GM23338 (cell line): ENCODE data around the gene PREB. TPM values are rescaled to one million over a fixed set of nuclear protein-coding genes. Genes with fewer than 3 reads are reported as not detected.

Experiments used
- ATAC-seq: fragments of 200-7000 bp; cut with Tn5 transposase; 3 replicates; pipeline ENCODE4 v1.9.1; 2020
- DNase-seq: peaks from one replicate; pipeline ENCODE4 v3.0.0-alpha.2; 2015; ENCODE audit warnings: low spot score
- H2AFZ ChIP-seq: fragments of 200-600 bp; sonication (generic); 2 replicates; pipeline ENCODE4 v1.8.0; 2016; ENCODE audit warnings: antibody characterized with exemption, mild to moderate bottlenecking, moderate library complexity
- H3F3A ChIP-seq: fragments of 200-600 bp; sonication (generic); replicated peaks from 2 replicates; pipeline ENCODE4 v1.8.0; 2017; ENCODE audit warnings: antibody characterized with exemption, mixed run types, low read depth
- H3K27ac ChIP-seq: fragments of 200-600 bp; sonication (generic); 2 replicates; pipeline ENCODE4 v1.6.1; 2016; ENCODE audit warnings: low read depth
- H3K27me3 ChIP-seq: fragments of 200-600 bp; sonication (generic); 2 replicates; pipeline ENCODE4 v1.8.0; 2016; ENCODE audit warnings: mild to moderate bottlenecking, mixed run types, moderate library complexity; ENCODE audit not compliant: insufficient read depth
- H3K36me3 ChIP-seq: fragments of 200-600 bp; sonication (generic); 2 replicates; pipeline ENCODE4 v1.8.0; 2016; ENCODE audit warnings: mild to moderate bottlenecking; ENCODE audit not compliant: insufficient read depth
- H3K4me1 ChIP-seq: fragments of 200-600 bp; sonication (generic); 2 replicates; pipeline ENCODE4 v1.8.0; 2016; ENCODE audit warnings: mild to moderate bottlenecking, moderate library complexity; ENCODE audit not compliant: insufficient read depth
- H3K4me2 ChIP-seq: fragments of 200-600 bp; sonication (generic); 2 replicates; pipeline ENCODE4 v1.7.1; 2017; ENCODE audit warnings: mixed run types
- H3K4me3 ChIP-seq: fragments of 200-600 bp; sonication (generic); 2 replicates; pipeline ENCODE4 v1.6.1; 2016; ENCODE audit warnings: mixed run types
- H3K79me2 ChIP-seq: fragments of 200-600 bp; sonication (generic); replicated peaks from 2 replicates; pipeline ENCODE4 v1.8.0; 2017; ENCODE audit warnings: mild to moderate bottlenecking; ENCODE audit not compliant: insufficient read depth
- H3K9me2 ChIP-seq: fragments of 200-600 bp; sonication (generic); 2 replicates; pipeline ENCODE4 v1.8.0; 2017; ENCODE audit not compliant: insufficient read depth
- H4K20me1 ChIP-seq: fragments of 200-600 bp; sonication (generic); replicated peaks from 2 replicates; pipeline ENCODE4 v1.8.0; 2017; ENCODE audit warnings: mild to moderate bottlenecking; ENCODE audit not compliant: insufficient read depth
- H3K27ac Mint-ChIP-seq: 2 replicates; pipeline ENCODE4 v1.8.0; 2020; ENCODE audit warnings: inconsistent platforms, mild to moderate bottlenecking, moderate library complexity, mixed read lengths
- H3K27me3 Mint-ChIP-seq: 3 replicates; pipeline ENCODE4 v1.8.0; 2022; ENCODE audit warnings: low read depth, mild to moderate bottlenecking, moderate library complexity, mixed read lengths, inconsistent platforms; ENCODE audit not compliant: insufficient read depth, poor library complexity
- H3K36me3 Mint-ChIP-seq: 3 replicates; pipeline ENCODE4 v1.8.0; 2021; ENCODE audit warnings: low read depth, mild to moderate bottlenecking, inconsistent platforms, moderate library complexity, mixed read lengths
- H3K4me1 Mint-ChIP-seq: 3 replicates; pipeline ENCODE4 v1.8.0; 2020; ENCODE audit warnings: mild to moderate bottlenecking, inconsistent platforms, mixed read lengths
- H3K4me3 Mint-ChIP-seq: 3 replicates; pipeline ENCODE4 v1.8.0; 2021; ENCODE audit warnings: moderate library complexity, mild to moderate bottlenecking, inconsistent platforms, mixed read lengths
- H3K9me3 Mint-ChIP-seq: 3 replicates; pipeline ENCODE4 v1.8.0; 2020; ENCODE audit warnings: moderate library complexity, mild to moderate bottlenecking, inconsistent platforms, mixed read lengths
- EZH2 ChIP-seq: fragments of 200-600 bp; sonication (generic); IDR thresholded peaks from one replicate; pipeline ENCODE4 v1.8.0; 2017; ENCODE audit warnings: antibody characterized with exemption, mild to moderate bottlenecking, low read depth; ENCODE audit not compliant: unreplicated experiment
- EZH2phosphoT487 ChIP-seq: fragments of 200-600 bp; sonication (generic); IDR thresholded peaks from one replicate; pipeline ENCODE4 v1.8.1; 2018; ENCODE audit warnings: antibody characterized with exemption; ENCODE audit not compliant: unreplicated experiment
- POLR2AphosphoS5 ChIP-seq: IDR thresholded peaks from 2 replicates; pipeline ENCODE4 v1.6.1; 2016; ENCODE audit warnings: antibody characterized with exemption, low read depth
- ZNF331 ChIP-seq: fragments of 250-450 bp; sonication (Bioruptor Pico); IDR thresholded peaks from 2 replicates; pipeline ENCODE4 v1.5.0; 2020; ENCODE audit warnings: low read depth, mild to moderate bottlenecking, moderate library complexity
- polyA plus RNA-seq: library from polyadenylated mRNA; unstranded; fragments of >200 nt; fragmentation: Nextera tagmentation; extraction: Ambion mirVana; gene quantifications from 2 replicates; pipeline ENCODE4 v1.2.1, GENCODE V29; 2016
- total RNA-seq: library from RNA; depleted of rRNA; stranded (reverse); fragments of >200 nt; shearing (Covaris generic); gene quantifications from 2 replicates; pipeline ENCODE4 v1.2.3, GENCODE V29; 2014
- TF ChIP-seq, protein P1 (sequence below): IDR thresholded peaks from one replicate; pipeline ENCODE4 v1.6.1; 2018; ENCODE audit warnings: antibody characterized with exemption; ENCODE audit not compliant: unreplicated experiment
- TF ChIP-seq, protein P2 (sequence below), 2 experiments: fragments of 200-600 bp in 1 of 2; sonication (generic) in 1 of 2; conservative IDR thresholded peaks; 2 replicates each; pipeline versions ENCODE4 v1.5.1 to v1.6.1; 2016 to 2017; ENCODE audit warnings: antibody characterized with exemption in 2 of 2, low read depth in 2 of 2, mild to moderate bottlenecking in 2 of 2, moderate library complexity in 1 of 2

The PREB gene
- total and polyA plus RNA-seq, 2 experiments from 2014 or later: 41.2 to 79.7 TPM

DNA sequence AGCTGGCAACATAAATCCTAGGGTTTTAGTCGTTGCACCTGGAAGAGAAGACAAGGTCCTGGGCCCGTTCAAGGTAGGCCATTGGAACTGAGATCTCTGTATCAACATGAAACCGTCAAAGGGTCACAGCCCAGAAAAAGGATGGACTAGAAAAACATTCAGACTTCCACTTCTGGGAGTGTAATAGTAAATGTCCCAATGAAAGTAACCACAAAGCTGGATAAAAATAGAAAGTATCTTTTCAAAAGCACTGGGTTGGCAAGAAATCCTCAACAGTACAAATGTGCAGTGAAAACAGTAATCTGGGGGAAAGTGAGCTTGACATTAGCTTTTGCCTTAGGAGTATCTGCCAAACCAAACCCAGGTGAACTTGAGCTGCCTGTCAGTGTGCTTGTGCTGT lies 28.5 kb downstream of the PREB start (continued):
- TF ChIP-seq, protein P1, sequence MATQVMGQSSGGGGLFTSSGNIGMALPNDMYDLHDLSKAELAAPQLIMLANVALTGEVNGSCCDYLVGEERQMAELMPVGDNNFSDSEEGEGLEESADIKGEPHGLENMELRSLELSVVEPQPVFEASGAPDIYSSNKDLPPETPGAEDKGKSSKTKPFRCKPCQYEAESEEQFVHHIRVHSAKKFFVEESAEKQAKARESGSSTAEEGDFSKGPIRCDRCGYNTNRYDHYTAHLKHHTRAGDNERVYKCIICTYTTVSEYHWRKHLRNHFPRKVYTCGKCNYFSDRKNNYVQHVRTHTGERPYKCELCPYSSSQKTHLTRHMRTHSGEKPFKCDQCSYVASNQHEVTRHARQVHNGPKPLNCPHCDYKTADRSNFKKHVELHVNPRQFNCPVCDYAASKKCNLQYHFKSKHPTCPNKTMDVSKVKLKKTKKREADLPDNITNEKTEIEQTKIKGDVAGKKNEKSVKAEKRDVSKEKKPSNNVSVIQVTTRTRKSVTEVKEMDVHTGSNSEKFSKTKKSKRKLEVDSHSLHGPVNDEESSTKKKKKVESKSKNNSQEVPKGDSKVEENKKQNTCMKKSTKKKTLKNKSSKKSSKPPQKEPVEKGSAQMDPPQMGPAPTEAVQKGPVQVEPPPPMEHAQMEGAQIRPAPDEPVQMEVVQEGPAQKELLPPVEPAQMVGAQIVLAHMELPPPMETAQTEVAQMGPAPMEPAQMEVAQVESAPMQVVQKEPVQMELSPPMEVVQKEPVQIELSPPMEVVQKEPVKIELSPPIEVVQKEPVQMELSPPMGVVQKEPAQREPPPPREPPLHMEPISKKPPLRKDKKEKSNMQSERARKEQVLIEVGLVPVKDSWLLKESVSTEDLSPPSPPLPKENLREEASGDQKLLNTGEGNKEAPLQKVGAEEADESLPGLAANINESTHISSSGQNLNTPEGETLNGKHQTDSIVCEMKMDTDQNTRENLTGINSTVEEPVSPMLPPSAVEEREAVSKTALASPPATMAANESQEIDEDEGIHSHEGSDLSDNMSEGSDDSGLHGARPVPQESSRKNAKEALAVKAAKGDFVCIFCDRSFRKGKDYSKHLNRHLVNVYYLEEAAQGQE: no peak
- TF ChIP-seq EZH2 (no peak), POLR2AphosphoS5 (no peak)

DNA sequence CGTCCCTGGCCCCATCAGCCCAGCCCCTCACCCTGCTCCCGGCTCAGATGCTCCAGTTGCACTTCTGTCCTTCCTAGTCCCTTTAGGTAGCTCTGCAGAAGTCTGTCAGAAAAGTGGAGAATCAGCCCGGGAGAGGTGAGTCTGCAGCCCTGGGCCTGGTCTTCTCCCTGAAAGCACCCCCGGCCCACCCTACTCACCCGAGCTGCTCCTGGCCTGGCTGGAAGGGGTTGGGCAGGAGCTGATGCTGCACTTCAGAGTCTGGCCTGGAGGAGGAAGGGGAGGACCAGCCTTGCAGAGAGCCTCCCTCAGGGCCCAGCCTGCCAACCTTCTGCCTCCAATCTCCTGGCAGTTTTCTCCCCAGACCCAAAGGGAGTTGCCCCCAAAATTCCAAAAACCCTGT lies 32.1 kb downstream of the PREB start:
- TF ChIP-seq, protein P2, sequence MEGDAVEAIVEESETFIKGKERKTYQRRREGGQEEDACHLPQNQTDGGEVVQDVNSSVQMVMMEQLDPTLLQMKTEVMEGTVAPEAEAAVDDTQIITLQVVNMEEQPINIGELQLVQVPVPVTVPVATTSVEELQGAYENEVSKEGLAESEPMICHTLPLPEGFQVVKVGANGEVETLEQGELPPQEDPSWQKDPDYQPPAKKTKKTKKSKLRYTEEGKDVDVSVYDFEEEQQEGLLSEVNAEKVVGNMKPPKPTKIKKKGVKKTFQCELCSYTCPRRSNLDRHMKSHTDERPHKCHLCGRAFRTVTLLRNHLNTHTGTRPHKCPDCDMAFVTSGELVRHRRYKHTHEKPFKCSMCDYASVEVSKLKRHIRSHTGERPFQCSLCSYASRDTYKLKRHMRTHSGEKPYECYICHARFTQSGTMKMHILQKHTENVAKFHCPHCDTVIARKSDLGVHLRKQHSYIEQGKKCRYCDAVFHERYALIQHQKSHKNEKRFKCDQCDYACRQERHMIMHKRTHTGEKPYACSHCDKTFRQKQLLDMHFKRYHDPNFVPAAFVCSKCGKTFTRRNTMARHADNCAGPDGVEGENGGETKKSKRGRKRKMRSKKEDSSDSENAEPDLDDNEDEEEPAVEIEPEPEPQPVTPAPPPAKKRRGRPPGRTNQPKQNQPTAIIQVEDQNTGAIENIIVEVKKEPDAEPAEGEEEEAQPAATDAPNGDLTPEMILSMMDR (conservative IDR thresholded peaks at IDR 0.05; ENCODE audit: low read depth in 2 of 2): 0 out of 4 replicates have a peak, but pooled peaks of 1 of the 2 experiments have one; percentile 5
- TF ChIP-seq ZNF331 (CRISPR knock-in tag) (no peak), EZH2 (no peak)
- H3K36me3 Mint-ChIP-seq: no peaks in the 10 kb centered on the region; the same call in 2 of the 3 replicates

DNA sequence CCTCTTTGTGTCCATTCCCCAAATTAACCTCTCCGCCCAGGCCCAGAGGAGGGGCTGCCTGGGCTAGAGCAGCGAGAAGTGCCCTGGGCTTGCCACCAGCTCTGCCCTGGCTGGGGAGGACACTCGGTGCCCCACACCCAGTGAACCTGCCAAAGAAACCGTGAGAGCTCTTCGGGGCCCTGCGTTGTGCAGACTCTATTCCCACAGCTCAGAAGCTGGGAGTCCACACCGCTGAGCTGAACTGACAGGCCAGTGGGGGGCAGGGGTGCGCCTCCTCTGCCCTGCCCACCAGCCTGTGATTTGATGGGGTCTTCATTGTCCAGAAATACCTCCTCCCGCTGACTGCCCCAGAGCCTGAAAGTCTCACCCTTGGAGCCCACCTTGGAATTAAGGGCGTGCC lies 34.4 kb downstream of the PREB start:
- H3K36me3 ChIP-seq: no peaks in the 10 kb centered on the region
- H3K4me1 Mint-ChIP-seq: peaks cover 9% of the 10 kb centered on the region

More for the DNA sequence above, 32.1 kb downstream of the PREB start:
- Histone ChIP-seq H3K79me2 (no peaks in the 10 kb centered on the region), H3K27me3 (no peaks in the 10 kb centered on the region), H3K4me1 (no peaks in the 10 kb centered on the region), H3K4me3 (no peak overlapping the region), H3K9me2 (no peaks in the 10 kb centered on the region), H3F3A (no peaks in the 10 kb centered on the region), H3K27ac (no peak overlapping the region), H3K36me3 (no peaks in the 10 kb centered on the region), H2AFZ (no peak overlapping the region), H3K4me2 (no peak overlapping the region), H4K20me1 (no peaks in the 10 kb centered on the region)
- ATAC-seq (peak; percentile 33), DNase-seq (no peak)
- Mint-ChIP-seq H3K27me3 (peaks cover 13% of the 10 kb centered on the region), H3K9me3 (no peaks in the 10 kb centered on the region), H3K4me1 (peaks cover 3% of the 10 kb centered on the region; the same call in 1 of the 3 replicates), H3K27ac (no peak overlapping the region), H3K4me3 (no peak overlapping the region)

More for the DNA sequence above, 34.4 kb downstream of the PREB start:
- H3K9me3 Mint-ChIP-seq: no peaks in the 10 kb centered on the region; the same call in 2 of the 3 replicates
- Histone ChIP-seq H3K27ac (no peak overlapping the region), H3K9me2 (no peaks in the 10 kb centered on the region), H3K4me2 (no peak overlapping the region), H3F3A (no peaks in the 10 kb centered on the region), H3K79me2 (no peaks in the 10 kb centered on the region), H4K20me1 (no peaks in the 10 kb centered on the region; the same call in 1 of the 2 replicates), H3K27me3 (no peaks in the 10 kb centered on the region), H3K4me3 (no peak overlapping the region), H3K4me1 (peaks cover 4% of the 10 kb centered on the region; the same call in 1 of the 2 replicates), H2AFZ (no peak overlapping the region)
- peaks cover 19% of the 10 kb centered on the region for H3K27me3 Mint-ChIP-seq
- no peak overlapping the region for H3K4me3 Mint-ChIP-seq
- ATAC-seq (no peak), DNase-seq (no peak)
- no peak overlapping the region for H3K27ac Mint-ChIP-seq
- TF ChIP-seq EZH2phosphoT487: no peak
- TF ChIP-seq, protein P2 (conservative IDR thresholded peaks at IDR 0.05; ENCODE audit: low read depth in 2 of 2): peak in 1 of 2 experiments; percentile 41; a peak in 2 of 4 replicates
- H3K36me3 Mint-ChIP-seq: no peaks in the 10 kb centered on the region; the same call in 2 of the 3 replicates
